ENCODE results near the gene BABAM1.

The BABAM1 gene

GRCh38 chr19:17304386-17305215 lies 37.4 kb downstream of the BABAM1 start:
- FAIRE-seq: no peak

- FAIRE-seq: no peak
Observed at GRCh38 chr19:17305216-17305516, 37.9 kb downstream of the BABAM1 start.

- FAIRE-seq: peak; percentile 94
Observed at GRCh38 chr19:17305517-17306284, 38.5 kb downstream of the BABAM1 start, which contains the start of gene MRPL34. Gene MRPL34 (plus strand): TSS chr19:17305872. CDS start chr19:17305893, 21 bp downstream.

- FAIRE-seq: no peak
Observed at GRCh38 chr19:17306285-17306714, 39.1 kb downstream of the BABAM1 start.

- FAIRE-seq: no peak
Observed at GRCh38 chr19:17307876-17308377, 40.7 kb downstream of the BABAM1 start.

GRCh38 chr19:17309198-17309964 lies 42.1 kb downstream of the BABAM1 start, which contains the start of gene DDA1:
Gene DDA1 (plus strand): TSS chr19:17309563. CDS start chr19:17309655, 92 bp downstream.
- peak; percentile 98 for FAIRE-seq

- FAIRE-seq: no peak
Observed at GRCh38 chr19:17309965-17310461, 42.8 kb downstream of the BABAM1 start.

- FAIRE-seq: no peak
Observed at GRCh38 chr19:17311455-17312188, 44.4 kb downstream of the BABAM1 start.

- no peak for FAIRE-seq
Observed at GRCh38 chr19:17312189-17313113, 45.2 kb downstream of the BABAM1 start.

GRCh38 chr19:17314007-17314593 lies 46.9 kb downstream of the BABAM1 start:
- FAIRE-seq: no peak

- FAIRE-seq: no peak
Observed at GRCh38 chr19:17318966-17319365, 51.7 kb downstream of the BABAM1 start.

- FAIRE-seq: no peak
Observed at GRCh38 chr19:17319473-17320238, 52.4 kb downstream of the BABAM1 start.

GRCh38 chr19:17320435-17320834 lies 53.2 kb downstream of the BABAM1 start:
- no peak for FAIRE-seq

GRCh38 chr19:17321655-17322489 lies 54.6 kb downstream of the BABAM1 start:
- no peak for FAIRE-seq

GRCh38 chr19:17322854-17323253 lies 55.6 kb downstream of the BABAM1 start:
- FAIRE-seq: no peak

GRCh38 chr19:17323300-17323963 lies 56.2 kb downstream of the BABAM1 start:
- no peak for FAIRE-seq

GRCh38 chr19:17323964-17324332 lies 56.7 kb downstream of the BABAM1 start:
- no peak for FAIRE-seq
